ENCODE measurements around the gene TMA7B.
"Not testable (repeated sequence)": the region's sequence is repeated elsewhere in the genome, so short reads cannot be mapped to it uniquely, and the experiment has no call there.

TMA7B gene

DNA sequence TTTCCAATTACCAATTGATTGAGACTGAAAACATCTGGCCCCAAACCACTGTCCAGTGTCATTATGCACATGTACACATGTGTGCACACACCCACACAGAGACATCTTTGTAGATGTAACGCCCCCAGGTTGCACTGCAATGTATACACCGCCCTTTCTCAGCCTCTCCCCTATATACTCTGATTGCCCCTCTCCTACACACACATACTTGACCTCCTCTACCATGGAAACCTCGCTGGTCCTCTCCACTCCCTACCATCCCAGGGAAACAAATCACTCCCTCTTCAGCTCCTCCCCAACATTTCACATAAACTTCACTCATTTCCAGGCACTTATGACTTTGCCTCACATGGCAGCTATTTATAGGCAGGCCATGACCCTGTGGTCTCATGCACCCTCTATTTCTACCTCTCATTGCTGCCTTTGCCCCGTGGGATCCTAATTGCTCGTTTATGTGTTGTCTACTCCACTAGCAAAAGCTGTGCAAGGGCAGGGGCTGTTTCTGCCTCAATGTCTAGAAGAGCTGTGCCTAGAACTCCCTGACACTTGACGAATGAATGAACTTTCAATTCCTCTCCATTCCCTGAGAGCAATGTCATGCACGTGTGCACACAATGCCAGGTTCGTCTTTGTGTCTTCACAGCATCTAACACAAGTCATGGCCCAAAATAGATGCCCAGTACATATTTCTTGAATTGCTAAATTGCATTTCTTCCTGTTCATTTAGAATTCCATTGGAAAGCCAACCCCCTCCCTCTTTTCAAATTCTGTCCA, 10.0 kb upstream of the TMA7B start:
- peaks cover 2% of the 10 kb centered on the region for H3K27me3 ChIP-seq (ENCODE audit: insufficient read depth, poor library complexity, severe bottlenecking)
- H3K4me3 ChIP-seq (replicated peaks; ENCODE audit: insufficient read depth, low read length): no peak overlapping the region
- TF ChIP-seq SPI1 (IDR thresholded peaks at IDR 0.05; ENCODE audit: borderline replicate concordance, low read depth) (no peak), GABPA (IDR thresholded peaks at IDR 0.05; ENCODE audit: low read depth) (no peak)
- TF ChIP-seq, protein P1, sequence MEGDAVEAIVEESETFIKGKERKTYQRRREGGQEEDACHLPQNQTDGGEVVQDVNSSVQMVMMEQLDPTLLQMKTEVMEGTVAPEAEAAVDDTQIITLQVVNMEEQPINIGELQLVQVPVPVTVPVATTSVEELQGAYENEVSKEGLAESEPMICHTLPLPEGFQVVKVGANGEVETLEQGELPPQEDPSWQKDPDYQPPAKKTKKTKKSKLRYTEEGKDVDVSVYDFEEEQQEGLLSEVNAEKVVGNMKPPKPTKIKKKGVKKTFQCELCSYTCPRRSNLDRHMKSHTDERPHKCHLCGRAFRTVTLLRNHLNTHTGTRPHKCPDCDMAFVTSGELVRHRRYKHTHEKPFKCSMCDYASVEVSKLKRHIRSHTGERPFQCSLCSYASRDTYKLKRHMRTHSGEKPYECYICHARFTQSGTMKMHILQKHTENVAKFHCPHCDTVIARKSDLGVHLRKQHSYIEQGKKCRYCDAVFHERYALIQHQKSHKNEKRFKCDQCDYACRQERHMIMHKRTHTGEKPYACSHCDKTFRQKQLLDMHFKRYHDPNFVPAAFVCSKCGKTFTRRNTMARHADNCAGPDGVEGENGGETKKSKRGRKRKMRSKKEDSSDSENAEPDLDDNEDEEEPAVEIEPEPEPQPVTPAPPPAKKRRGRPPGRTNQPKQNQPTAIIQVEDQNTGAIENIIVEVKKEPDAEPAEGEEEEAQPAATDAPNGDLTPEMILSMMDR (IDR thresholded peaks at IDR 0.05; ENCODE audit: insufficient read depth, low read length): no peak
- TF ChIP-seq, protein P2, sequence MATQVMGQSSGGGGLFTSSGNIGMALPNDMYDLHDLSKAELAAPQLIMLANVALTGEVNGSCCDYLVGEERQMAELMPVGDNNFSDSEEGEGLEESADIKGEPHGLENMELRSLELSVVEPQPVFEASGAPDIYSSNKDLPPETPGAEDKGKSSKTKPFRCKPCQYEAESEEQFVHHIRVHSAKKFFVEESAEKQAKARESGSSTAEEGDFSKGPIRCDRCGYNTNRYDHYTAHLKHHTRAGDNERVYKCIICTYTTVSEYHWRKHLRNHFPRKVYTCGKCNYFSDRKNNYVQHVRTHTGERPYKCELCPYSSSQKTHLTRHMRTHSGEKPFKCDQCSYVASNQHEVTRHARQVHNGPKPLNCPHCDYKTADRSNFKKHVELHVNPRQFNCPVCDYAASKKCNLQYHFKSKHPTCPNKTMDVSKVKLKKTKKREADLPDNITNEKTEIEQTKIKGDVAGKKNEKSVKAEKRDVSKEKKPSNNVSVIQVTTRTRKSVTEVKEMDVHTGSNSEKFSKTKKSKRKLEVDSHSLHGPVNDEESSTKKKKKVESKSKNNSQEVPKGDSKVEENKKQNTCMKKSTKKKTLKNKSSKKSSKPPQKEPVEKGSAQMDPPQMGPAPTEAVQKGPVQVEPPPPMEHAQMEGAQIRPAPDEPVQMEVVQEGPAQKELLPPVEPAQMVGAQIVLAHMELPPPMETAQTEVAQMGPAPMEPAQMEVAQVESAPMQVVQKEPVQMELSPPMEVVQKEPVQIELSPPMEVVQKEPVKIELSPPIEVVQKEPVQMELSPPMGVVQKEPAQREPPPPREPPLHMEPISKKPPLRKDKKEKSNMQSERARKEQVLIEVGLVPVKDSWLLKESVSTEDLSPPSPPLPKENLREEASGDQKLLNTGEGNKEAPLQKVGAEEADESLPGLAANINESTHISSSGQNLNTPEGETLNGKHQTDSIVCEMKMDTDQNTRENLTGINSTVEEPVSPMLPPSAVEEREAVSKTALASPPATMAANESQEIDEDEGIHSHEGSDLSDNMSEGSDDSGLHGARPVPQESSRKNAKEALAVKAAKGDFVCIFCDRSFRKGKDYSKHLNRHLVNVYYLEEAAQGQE (IDR thresholded peaks at IDR 0.05; ENCODE audit: insufficient replicate concordance, low read depth): no peak
- H3K27ac ChIP-seq (replicated peaks): no peak overlapping the region
- DNase-seq (ENCODE audit: low read depth in 1 of 2, low spot score in 1 of 2): no peak

DNA sequence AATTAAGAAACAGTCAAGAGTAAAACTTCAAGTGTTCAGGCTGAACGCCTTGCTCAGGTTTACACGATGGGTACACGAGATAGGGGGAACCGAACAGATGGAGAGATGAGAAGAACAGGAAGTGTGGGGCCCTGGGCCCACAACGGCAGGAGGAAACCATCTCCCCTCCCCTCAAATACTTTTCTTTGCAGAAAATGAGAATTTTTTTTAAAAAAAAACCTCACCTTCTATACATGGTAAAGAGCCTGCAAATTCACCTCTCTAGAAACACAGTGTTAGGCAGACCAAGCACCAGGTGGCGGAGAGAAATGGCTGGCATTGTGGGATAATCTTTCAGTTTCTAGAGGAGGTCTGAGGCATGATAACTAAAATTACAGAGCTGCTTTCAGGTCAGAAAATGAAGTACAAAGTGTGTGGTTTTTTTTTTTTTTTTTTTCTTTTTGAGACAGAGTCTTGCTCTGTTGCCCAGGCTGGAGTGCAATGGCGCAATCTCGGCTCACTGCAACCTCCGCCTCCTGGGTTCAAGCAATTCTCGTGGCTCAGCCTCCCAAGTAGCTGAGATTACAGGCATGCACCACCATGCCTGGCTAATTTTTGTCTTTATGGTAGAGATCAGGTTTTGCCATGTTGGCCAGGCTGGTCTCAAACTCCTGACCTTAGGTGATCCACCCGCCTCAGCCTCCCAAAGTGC, 8.4 kb upstream of the TMA7B start:
- not testable (repeated sequence) for H3K4me3 ChIP-seq (replicated peaks; ENCODE audit: insufficient read depth, low read length); H3K27ac ChIP-seq (replicated peaks); DNase-seq (ENCODE audit: low read depth in 1 of 2, low spot score in 1 of 2); H3K27me3 ChIP-seq (ENCODE audit: insufficient read depth, poor library complexity, severe bottlenecking)

DNA sequence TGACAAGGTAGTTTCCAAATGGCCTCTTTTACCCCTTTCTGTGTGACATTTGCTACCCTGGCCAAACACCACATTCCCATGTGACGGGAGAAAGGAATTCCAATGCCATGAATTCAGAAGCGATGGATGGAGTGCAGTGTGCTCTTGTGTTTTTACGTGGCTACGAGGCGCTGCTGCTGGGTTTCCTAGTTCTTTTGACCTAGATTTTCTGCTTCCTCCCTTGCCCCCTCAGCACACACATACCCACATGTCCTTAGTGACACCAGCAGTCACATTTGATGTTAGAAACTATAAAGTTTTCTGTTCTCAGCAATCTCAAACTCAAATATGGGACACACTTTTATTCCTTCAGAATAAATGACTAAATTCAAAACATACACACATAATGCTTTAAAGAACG, 7.8 kb upstream of the TMA7B start:
- no peak for TF ChIP-seq SPI1 (IDR thresholded peaks at IDR 0.05; ENCODE audit: borderline replicate concordance, low read depth)
- TF ChIP-seq, protein P2 (IDR thresholded peaks at IDR 0.05; ENCODE audit: insufficient replicate concordance, low read depth): no peak
- no peak for TF ChIP-seq POLR2AphosphoS5 (IDR thresholded peaks at IDR 0.05; ENCODE audit: low read depth)
- TF ChIP-seq GABPA (IDR thresholded peaks at IDR 0.05; ENCODE audit: low read depth): no peak
- TF ChIP-seq, protein P1 (IDR thresholded peaks at IDR 0.05; ENCODE audit: insufficient read depth, low read length): no peak
- no peak for DNase-seq (ENCODE audit: low read depth in 1 of 2, low spot score in 1 of 2)
- Histone ChIP-seq H3K27ac (replicated peaks) (no peak overlapping the region), H3K27me3 (ENCODE audit: insufficient read depth, poor library complexity, severe bottlenecking) (peaks cover 2% of the 10 kb centered on the region), H3K4me3 (replicated peaks; ENCODE audit: insufficient read depth, low read length) (no peak overlapping the region)

DNA sequence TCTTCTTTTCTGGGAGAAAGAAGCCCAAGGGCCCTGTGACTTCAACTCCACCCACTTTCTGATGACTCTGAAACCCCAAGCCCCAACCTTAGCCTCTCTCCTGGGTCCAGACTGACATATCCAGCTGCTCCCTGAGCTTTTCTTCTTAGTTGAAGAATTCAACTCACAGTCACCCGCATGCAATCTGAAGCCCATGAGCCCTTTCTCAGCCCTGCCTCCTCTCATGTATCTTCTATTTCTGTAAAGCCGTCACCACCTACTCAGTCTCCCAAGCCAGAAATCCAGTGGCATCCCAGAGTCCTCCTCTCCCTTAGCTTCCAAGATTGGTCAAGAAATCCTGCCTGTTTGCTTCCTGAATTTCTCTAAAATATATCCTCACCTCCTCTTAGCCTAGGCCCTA, 7.1 kb upstream of the TMA7B start:
- no peak for DNase-seq (ENCODE audit: low read depth in 1 of 2, low spot score in 1 of 2)
- H3K27ac ChIP-seq (replicated peaks): no peak overlapping the region
- TF ChIP-seq SPI1 (IDR thresholded peaks at IDR 0.05; ENCODE audit: borderline replicate concordance, low read depth): no peak
- no peak for TF ChIP-seq GABPA (IDR thresholded peaks at IDR 0.05; ENCODE audit: low read depth)
- TF ChIP-seq POLR2AphosphoS5 (IDR thresholded peaks at IDR 0.05; ENCODE audit: low read depth): no peak
- TF ChIP-seq, protein P2 (IDR thresholded peaks at IDR 0.05; ENCODE audit: insufficient replicate concordance, low read depth): no peak
- TF ChIP-seq, protein P1 (IDR thresholded peaks at IDR 0.05; ENCODE audit: insufficient read depth, low read length): no peak

More for the DNA sequence above, 7.1 kb upstream of the TMA7B start:
- Histone ChIP-seq H3K27me3 (ENCODE audit: insufficient read depth, poor library complexity, severe bottlenecking) (peaks cover 2% of the 10 kb centered on the region), H3K4me3 (replicated peaks; ENCODE audit: insufficient read depth, low read length) (no peak overlapping the region)

Data from HL-60 (cell line).